Activated CD4-positive, alpha-beta T cell treated with anti-CD3 and anti-CD28 coated beads, Interleukin-2, amount 50 U/mL, for 1 hour (primary cell): ENCODE measurements around the gene HMGCS2.

Experiments
- DNase-seq: peaks from one replicate; pipeline ENCODE4 v3.0.0-alpha.2; 2020

HMGCS2 gene

DNA sequence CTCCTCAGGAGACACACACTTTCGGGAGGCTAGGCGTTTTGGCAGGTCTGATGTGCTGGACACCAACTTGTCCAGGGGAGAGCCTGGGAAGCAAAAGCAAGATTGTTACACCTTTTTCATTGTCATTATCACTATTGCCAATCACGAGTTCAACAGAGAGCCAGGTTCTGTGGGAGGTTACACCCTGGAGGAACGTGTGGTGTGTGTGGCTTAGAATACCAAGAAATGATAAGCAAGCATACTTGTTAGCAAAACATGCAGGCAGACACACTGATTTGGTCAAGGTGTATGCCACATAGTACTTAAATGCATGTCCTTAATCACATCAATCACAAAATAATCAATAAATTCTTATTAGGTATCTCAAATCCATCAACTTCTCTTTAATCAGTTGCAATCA lies 16.1 kb downstream of the HMGCS2 start:
- no peak for DNase-seq

DNA sequence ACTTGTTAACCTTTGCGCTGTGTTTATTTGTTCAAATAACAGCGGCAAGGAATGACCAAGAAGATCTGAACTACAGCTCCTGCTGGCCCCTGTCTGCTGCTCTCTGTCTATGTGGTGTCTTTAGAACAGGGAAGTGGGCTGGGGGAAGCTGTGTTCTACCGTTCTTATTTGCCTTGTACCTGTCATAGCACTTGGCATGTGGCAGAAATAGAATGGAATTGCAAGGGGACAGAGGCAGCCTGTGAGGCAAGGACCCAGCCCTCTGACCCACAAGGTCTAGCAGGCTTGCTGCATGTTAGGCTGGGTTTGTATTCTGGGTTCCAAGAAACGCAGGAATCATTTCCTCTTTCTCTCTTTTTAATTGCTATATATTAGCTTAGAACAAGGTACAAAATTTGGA lies 20.7 kb downstream of the HMGCS2 start:
- no peak for DNase-seq

DNA sequence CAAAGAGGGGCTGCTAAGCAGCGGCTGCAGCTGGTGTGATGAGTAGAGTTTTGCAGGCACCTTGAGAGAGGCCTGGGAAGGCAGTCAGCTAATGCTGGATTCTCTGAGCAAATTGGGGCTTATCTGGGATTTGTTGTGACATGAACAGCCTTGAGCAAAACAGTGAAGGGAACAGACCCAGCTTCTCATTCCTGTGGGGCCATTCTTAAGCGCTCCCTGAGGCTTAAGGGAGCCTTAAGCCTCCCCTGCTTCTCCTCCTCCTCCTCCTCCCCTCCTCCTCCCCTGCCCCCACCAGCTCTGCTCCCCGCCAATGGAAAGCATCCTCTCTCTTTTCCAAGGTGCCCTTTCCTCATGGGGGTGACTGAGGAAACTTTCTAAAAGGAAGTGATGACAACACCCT lies 21.3 kb downstream of the HMGCS2 start:
- no peak for DNase-seq

DNA sequence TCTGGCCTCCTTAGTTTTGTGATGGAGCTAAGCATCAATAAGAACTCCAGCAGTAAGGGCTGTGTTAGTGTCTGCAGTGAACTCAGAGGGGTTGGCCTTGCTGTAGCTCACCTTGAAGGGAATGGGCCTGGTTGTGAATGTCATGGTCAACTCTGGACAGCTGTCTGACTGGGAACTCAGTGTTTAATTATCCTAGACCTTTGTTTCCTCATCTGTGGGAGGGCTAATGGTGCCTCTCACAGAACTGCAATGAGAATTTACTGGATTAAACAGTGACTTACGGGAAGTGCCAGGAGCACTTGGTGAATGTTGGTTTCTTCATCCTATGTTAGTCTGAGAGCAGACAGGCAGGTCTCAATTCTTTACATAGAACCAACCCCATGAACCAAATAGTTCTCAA lies 23.7 kb downstream of the HMGCS2 start:
- no peak for DNase-seq

DNA sequence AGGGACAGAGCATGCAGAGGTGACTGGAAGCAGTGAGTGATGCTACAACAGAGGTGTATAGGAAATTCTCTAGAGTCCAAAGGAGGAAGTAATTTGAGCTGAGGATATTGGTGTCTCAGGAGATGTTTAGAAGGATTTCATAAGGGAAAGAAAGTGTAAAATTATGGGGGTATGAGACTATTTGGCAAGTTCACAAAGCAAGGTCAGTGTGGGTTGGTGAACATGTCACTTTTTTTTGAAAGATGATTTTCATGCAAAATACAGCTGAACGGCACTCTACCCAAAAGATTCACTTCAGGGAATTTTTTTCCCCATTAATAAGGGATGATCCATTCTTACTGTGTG lies 24.1 kb downstream of the HMGCS2 start:
- no peak for DNase-seq

DNA sequence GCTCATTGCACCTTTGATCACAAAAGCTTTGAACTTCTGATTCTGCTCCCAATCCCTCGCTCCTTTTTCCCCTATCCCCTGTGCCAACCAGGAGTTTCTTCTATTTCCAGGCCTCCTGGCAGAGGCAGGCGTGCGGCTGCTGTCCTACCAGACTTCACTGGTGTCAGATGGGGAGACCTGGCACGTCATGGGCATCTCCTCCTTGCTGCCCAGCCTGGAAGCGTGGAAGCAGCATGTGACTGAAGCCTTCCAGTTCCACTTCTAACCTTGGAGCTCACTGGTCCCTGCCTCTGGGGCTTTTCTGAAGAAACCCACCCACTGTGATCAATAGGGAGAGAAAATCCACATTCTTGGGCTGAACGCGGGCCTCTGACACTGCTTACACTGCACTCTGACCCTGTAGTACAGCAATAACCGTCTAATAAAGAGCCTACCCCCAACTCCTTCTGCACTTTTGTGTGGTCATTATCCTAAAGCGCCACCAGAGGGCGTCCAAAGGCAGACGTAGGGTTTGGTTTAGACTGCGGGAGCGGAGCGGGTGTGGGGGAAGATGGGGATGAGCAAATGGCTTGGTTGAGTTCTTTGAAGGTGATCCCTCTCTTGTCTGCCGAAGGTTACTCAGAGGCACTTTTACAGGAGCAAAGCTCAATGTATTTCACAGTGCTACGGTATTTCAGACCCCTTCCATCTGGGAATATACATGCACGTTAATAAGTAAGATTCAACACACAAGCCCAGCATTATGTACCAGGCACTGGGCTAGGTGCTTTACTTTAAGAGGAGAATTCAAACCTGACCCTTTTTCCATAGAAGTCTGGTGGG lies 24.7 kb downstream of the HMGCS2 start:
- peak; percentile 30 for DNase-seq

DNA sequence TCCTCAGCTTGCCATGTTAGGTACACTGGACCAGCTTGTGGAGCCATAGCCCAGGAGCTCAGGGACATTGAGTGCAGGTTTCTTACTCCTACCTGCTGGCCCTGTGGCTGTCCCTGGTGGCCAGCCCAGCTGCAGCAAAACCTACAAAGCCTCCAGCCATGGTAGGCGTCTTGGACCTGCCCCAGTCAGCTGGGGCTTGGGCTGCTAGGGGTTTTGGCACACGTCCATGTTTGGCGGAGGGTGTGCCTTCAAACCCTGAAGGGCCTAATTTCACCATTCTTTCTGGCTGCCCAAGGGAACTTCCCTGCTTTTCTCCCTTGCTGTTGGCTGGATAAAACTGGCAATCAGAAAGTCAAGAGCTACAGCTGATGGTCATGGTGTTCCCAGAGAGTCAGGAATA lies 25.4 kb downstream of the HMGCS2 start:
- DNase-seq, result no peak

DNA sequence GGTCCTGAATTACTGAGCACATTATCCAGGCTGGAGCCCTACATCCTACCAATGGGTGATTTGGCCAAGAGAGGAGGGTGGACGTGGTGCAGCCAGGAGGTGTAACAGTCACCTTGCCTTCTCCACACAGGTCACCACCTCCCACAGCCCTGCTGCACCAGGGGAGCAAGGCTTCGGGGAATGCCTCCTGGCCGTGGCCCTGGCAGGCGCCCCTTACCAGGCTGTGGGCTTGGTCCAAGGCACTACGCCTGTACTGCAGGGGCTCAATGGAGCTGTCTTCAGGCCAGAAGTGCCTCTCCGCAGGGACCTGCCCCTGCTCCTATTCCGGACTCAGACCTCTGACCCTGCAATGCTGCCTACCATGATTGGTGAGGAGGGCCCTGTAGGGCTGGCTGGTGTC lies 26.0 kb downstream of the HMGCS2 start:
- DNase-seq, result no peak

DNA sequence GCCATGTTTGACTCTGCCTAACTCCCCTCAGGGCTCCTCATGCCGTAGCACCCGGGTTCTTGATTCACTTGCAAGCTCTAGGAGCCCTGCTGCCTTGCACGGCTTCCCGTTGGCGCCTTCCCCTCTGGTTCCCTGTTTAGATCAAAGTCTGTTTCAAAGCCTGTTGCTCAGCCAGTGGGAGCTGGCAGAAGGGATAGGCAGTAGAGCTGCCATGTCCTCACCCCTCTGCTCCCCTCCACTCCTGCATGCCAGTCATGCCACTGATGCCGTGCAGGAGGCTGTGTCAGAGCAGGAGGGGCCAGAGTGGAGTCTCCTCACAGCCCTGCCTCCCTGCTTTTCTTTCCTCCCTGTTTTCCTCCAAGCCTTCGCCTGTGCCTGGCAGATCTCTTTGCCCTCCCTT lies 26.5 kb downstream of the HMGCS2 start:
- DNase-seq, result no peak

DNA sequence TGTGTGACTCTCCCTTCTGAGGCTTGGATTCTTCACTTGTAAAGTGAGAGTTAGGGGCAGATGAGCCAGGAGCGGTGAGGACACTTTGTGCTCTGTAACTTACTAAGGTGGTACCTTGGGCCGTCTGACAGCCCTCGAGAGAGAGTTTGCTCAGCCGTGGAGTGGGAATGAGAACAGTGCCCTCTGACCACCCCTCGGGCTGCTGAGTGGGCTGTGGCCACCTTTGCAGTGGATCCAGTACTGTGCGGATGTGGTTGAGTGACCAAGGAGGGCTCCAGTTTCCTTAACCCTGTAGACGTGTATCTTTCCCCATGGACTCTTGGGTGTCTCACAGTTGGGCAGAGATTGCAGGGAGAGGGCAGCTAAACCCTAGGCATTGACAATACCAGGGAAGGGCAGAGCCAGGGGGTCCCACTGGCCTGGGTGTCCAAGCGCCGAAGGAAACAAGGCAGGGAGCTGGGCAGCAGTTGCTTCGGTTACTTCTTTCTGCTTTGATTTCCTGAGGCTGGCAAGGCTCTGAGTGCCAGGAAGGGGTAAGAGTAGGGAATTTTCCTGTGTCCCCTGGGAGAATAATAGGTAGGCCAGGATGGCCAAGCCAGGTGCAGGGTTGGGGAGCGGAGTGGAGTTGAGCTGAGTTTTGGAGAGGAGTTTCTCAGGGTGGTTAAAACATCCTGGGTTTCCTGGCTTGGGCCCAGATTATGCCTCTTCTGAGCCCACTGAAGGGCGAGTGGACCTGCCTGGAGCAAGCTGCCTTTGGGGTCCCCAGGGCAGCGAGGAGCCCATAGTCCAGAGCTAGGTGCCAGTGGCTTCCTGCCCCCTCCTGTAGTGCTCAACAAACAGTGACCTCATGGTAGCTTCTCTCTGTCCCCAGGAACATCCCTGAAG lies 27.6 kb downstream of the HMGCS2 start:
- no peak for DNase-seq

DNA sequence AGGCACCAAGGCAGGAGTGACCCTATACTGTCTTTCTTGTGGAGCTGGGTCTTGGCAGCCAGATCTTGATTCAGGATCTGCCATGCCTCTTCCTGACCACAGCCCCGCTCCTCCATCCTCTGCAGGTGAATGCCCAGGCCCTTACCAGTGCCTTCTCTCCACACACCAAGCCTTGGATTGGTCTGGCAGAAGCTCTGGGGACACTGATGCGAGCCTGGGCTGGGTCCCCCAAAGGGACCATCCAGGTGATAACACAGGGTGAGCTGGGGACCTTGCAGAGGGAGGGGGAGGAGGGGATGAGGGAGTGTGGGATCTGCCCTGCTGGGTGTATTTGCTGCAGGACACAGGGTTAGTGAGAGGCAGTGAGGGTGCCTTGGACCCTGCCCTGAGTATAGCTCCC lies 28.4 kb downstream of the HMGCS2 start:
- no peak for DNase-seq

DNA sequence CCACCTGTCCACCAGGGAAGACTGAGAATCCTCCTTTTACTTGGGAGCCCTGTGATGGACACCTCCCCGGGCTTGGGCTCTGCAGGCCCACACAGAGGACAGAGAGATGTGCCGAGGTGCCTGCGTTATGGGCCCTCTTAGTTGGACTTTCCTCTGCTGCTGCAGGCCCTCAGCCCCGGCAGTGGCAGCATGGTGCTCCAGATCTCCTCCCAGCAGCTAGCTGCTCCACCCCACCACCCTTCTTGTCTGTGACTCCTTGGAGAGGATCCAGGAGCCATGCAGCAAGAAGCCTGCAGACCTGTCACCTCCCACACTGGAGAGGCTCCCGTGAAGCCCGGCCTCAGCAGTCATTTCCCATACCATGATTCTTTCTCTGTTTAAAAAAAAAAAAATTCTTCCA lies 29.6 kb downstream of the HMGCS2 start:
- no peak for DNase-seq

DNA sequence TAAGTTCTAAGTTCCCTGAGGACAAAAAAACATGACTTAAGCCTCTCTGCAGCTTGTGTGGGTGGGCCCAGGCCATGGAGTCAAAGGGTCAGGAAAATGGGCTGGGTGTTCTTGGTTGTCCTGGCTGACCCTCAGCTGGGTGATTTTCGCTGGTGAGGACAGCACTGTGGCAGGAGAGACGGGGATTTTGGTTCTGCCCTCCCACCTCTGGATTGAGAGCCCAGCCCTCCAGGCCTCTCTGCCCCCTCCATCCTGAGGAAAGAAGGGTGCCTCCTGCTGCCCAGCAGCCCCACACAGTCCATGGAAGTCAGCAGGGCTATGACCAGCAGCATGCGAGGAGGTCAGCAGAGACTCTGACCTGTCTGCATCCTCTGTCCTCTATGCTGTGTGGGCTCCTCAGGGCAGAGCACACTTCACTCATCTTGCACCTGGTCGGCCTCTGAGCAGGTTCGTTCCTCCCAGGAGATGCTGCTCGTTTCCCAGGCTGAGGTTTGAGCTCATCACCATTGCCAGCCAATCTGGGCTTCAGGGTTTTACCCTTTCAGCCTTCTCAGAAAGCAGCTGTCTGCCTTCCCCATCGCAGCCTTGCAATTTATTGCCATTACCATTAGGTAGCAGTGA lies 30.5 kb downstream of the HMGCS2 start:
- DNase-seq, result no peak

DNA sequence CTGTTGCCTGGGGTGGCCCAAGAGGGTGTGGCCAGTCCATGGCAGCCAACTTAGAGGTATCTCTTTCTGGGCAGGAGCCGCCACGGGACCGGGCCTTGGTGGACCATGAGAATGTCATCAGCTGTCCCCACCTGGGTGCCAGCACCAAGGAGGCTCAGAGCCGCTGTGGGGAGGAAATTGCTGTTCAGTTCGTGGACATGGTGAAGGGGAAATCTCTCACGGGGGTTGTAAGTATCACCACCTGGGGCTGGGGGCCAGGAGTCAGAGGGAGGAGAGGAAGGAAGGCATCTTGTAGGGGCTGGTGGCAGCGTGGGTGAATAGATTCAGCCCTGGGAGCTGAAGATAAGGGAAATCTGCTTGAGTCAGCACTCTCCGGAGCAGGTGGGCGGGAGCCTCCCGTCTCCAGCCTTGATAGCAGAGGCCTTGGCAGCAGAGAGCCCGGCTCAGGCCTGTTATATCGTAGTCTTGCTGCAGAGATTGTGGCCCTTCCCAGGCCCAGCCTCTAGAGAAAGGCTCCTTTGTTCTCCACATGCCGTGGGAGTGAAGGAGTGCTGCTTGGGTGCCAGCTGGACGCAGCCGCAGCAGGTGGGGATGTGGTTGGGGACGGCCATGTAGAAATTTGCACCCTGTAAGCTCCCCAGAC lies 31.5 kb downstream of the HMGCS2 start:
- DNase-seq, result no peak

DNA sequence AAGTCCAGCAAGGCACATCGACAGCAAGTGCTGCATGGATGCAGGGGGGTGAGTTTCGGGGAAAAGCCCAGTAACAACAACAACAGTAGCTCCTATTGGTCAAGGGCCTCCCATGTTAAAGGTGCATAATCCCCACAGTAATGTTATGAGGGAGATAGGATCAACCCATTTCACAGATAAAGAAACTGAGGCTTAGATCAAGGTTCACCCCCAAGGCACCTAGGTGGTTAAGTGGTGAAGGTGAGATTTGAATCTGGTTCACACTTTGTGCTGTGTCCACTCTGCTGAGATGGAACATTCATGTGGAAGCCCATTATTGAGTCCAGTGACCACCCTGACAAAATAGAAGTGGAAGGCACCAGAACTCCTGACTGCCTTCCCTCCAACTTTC lies 32.1 kb downstream of the HMGCS2 start:
- no peak for DNase-seq

DNA sequence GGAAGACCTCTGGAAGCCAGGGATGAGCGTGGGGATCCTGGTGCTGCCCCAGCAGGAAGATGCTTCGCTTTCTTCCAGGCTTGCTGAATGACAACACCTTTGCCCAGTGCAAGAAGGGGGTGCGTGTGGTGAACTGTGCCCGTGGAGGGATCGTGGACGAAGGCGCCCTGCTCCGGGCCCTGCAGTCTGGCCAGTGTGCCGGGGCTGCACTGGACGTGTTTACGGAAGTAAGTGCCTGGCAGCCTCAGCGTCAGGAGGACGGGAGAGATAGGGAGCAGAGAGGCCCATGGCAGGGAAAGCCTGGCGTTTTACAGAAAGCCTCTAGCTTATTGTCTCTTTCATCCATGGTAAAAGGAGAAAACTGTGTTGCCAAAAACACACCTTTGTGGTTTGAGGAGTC lies 33.5 kb downstream of the HMGCS2 start:
- DNase-seq, result no peak

DNA sequence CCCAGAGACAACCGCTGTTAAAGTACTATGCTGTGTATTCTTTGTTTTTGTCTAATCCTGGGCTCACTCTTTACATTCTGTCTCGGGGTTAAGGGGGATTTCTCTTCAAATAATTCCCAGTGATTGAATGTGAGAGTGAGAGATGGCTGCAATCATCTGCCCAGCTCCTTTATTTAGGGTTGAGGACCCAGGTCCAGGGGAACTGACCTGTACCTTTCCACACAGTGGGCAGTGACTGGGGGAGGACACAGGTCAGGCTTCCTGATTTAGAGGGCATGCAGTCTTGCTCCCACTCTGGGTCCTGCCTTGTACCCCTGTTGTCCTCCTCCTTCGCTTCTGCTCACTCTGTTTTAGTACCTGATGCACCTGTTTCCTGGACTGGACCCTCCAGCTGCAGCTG lies 35.0 kb downstream of the HMGCS2 start:
- no peak for DNase-seq

DNA sequence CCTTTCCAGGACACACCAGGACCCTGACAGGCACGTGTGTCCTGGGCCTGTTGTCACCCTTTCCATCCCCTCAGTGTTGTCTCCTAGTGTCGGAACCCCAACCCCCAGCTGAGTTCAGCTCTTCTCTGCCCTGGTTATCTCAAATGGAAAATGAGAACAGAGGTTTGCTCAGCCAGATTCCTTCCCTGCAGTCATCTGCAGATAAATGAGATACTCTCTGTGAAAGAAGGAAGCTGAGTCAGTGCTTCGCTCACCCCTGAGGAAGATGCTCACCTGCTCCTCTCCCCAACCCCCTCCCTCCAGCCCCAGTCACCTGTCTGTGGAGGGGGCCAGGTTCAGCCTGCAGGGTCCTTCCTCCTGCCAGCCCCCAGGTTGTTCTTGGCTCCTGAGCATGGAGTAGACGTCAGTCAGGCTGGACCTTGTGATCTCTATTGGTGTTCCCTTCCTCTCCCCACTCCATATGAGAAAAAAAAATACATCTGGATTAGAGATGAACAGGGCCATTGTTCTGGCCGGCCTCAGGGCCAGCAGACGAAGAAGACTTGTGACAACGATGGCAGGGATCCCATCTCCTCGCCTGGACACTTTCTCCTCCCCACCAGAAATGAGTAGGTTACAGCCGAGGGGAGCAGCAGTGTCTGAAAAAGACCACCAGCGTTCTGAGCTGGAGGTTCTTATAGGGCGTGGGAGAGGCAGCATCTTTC lies 36.1 kb downstream of the HMGCS2 start:
- DNase-seq, result no peak

DNA sequence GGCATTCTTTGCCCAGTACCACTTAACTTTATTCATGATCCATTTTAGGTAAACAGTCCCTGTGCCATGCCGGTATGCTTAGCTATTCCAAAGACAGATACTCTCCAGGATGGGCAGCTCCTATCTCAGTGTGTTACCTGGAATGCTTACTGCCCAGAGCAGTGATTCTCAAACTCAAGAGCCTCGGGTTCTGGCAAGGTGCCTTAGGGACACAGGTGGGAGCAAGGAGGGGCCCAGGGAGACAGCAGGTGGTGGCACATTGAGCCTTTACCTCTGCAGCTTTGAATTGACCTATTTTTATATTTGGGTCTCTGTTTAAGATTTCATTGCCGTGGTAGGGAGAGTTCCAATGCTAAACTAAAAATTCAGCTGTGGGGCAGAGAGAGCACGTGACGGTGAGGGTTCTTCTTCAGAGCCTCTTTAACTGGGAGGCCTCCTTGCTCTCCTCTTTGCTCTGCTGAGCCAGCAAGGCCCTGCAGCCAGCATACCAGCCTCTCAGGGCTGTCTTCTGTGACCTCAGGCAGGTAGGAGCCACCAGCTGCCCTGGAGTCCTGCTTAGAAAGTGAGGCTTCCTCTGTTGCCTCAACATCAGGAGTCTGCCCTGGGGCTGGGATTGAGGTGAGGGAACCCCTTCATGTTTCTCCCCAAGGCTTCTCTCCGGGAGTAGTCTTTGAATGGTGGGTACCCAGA lies 36.8 kb downstream of the HMGCS2 start:
- DNase-seq, result no peak

DNA sequence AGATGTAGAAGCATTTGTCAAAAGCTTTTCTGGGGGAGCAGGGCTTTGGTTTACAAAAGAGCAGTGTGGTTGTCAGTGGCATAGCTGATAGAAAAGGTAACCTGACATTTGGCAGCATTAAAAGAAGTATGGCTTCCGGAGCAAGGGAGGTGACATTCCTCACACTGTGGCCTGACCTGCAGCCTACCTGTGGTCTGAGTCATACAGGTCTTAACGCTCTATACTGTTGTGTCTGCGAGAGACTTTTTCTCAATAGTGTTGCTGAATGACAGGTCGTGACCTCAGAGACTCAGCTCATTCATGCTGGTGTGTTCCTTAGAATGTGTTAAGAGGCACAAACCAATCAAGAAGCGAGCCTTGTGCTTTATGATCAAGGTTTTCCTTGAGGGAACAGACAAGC lies 37.6 kb downstream of the HMGCS2 start:
- DNase-seq, result no peak

DNA sequence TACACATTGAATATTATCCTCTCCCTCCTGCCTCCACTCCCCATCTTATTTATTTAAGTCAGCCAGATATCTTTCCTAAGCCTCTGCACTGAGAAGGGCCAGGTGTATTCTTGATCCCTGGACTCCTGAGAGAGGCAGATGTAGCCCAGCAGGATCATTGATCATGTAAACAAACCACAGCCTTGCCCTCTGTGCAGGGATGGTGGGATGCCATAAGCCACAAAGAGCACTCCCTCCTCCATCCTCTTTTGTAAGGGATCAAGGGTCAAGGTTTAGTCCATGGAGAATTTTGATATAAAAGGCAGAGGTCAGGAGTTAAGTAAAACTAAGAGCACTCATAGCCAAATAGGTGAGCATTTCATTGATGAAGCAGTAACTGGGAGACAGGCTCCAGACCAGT lies 39.7 kb downstream of the HMGCS2 start:
- DNase-seq, result no peak

DNA sequence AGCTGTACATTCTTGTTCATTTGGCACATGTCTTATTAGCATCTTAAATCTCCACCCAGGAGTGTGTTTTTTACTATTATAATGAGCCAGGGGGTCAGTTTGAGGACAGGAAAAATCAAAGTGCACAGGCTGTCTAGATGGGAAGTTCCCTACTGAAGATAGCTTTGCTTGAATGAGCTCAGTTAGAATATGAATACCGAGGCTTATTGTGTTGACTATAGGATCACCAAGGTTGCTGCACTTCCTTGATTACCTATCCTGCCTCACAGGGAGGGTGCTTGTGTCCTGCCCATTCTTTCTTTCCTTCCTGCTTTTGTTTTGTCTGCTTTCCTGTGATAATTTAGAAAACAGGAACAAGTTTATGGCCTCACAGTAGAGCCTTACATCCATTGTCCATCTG lies 40.7 kb downstream of the HMGCS2 start:
- DNase-seq, result no peak
